AG04450 (cell line): ENCODE data around the gene ARHGEF18. TPM values are rescaled to one million over a fixed set of nuclear protein-coding genes. Genes with fewer than 3 reads are reported as not detected.

Experiments
- CTCF ChIA-PET: fragments of 300-600, 350-600 bp; formaldehyde crosslinking; extraction: SDS; loops from one replicate; lab custom pipeline; 2022; ENCODE audit warnings: antibody characterized with exemption, inconsistent platforms; lab: Charles Lee
- POLR2A ChIA-PET: fragments of 350-600 bp; formaldehyde crosslinking; extraction: SDS; loops from one replicate; lab custom pipeline; 2021; ENCODE audit warnings: antibody characterized with exemption, inconsistent platforms; lab: Yijun Ruan, JAX
- DNase-seq: peaks from one replicate; pipeline ENCODE4 v3.0.0-alpha.2; 2011; ENCODE audit warnings: low read depth, low spot score
- H3K27ac ChIP-seq: one replicate; pipeline ENCODE4 v1.5.1; 2012; ENCODE audit warnings: low read depth, low read length, control low read depth
- H3K27me3 ChIP-seq: one replicate; pipeline ENCODE4 v1.6.0; 2012; ENCODE audit warnings: low read length; ENCODE audit not compliant: control insufficient read depth, insufficient read depth
- H3K4me3 ChIP-seq: 2 replicates; pipeline ENCODE4 v1.5.1; 2011; ENCODE audit warnings: mild to moderate bottlenecking, low read depth, low read length, control low read depth
- H3K9me3 ChIP-seq: 2 replicates; pipeline ENCODE4 v1.5.1; 2012; ENCODE audit warnings: low read length; ENCODE audit not compliant: control insufficient read depth, insufficient read depth
- CTCF ChIP-seq: IDR thresholded peaks from 2 replicates; pipeline ENCODE4 v1.5.1; 2011; ENCODE audit warnings: low read depth, low read length, control low read depth, inconsistent platforms
- polyA plus RNA-seq: library from polyadenylated mRNA; depleted of rRNA; stranded (reverse); fragments of >200 nt; gene quantifications from 2 replicates; pipeline ENCODE4 v1.2.3, GENCODE V29; 2011

ARHGEF18 gene
- polyA plus RNA-seq, 1 experiment = 4.9 TPM

DNA sequence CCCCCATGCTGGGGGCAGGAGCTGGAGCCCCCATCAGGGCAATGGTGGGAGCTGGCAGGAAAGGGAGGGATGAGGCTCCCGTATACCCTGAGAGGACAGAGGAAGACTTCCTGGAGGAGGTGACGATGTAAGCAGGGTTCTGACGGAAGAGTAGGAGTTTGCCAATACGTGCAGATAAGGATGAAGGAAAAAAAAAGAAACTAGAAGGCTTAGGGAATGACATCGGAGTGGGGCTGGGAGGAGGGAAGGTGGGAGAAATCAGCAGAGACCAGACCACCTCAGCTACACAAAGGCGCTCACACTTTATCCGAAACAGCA is 32.3 kb downstream of the ARHGEF18 start:
- Histone ChIP-seq H3K27me3 (peaks cover 6% of the 10 kb centered on the region), H3K9me3 (no peaks in the 10 kb centered on the region), H3K27ac (no peak overlapping the region), H3K4me3 (no peak overlapping the region)
- ChIA-PET POLR2A (no interaction called here), CTCF (interaction anchor here (1.0 to 2.4 kb wide), 8 partner anchors 9 to 418 kb away, joined by 3 to 34 read pairs (median 4); no protein-coding TSS in a partner anchor)
- no peak for DNase-seq
- TF ChIP-seq CTCF = no peak

DNA sequence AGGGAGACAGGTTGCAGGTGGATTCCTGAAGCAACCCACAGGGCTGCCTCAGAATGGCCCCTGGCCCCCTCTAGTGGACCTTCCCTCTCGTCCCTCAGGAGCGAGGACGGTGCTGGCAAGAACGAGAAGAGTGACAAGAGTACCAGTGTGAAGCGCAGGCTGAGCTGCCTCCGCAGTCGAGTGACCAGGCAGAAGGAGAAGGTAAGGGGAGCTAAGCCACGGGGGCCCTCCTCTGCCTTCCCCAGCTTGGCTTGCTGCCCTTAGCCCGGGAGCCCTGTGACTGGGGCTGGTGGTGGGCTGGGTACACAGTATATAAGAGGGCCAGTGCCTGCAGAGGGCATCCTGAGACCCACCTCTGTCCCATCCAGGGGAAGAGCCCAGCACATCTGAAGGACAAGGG is 34.0 kb downstream of the ARHGEF18 start:
- H3K27me3 ChIP-seq = peaks cover 6% of the 10 kb centered on the region
- no peak overlapping the region for H3K27ac ChIP-seq
- TF ChIP-seq CTCF = no peak
- POLR2A ChIA-PET = interaction anchor here (0.6 kb wide), 1 partner anchor 17 kb away, joined by 3 read pairs; no protein-coding TSS in a partner anchor
- CTCF ChIA-PET = interaction anchor here (0.7 to 2.7 kb wide), 2 partner anchors 29 to 186 kb away, joined by 3 to 12 read pairs; no protein-coding TSS in a partner anchor
- no peak for DNase-seq
- H3K9me3 ChIP-seq = no peaks in the 10 kb centered on the region
- no peak overlapping the region for H3K4me3 ChIP-seq

DNA sequence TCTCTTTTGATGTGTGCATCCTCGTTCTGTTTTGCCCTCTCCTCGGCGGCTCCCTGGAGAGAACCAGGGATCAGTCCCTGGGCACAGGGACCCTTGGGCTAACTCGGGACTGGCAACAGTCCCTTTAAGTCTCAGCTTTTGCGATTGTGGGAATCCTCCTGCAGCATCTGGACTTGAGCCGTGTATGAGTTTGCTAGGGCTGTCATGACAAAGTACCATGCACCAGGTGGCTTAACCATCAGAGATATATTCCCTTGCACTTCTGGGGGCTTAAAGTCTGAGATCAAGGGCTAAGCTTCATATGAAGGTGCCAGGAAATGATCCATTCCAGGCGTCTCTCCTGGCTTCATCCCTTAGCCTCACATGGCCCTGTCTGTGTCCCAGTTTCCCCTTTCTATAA is 34.5 kb downstream of the ARHGEF18 start:
- H3K27me3 ChIP-seq = peaks cover 6% of the 10 kb centered on the region
- no peak for TF ChIP-seq CTCF
- H3K9me3 ChIP-seq = no peaks in the 10 kb centered on the region
- DNase-seq = no peak
- H3K4me3 ChIP-seq = no peak overlapping the region
- ChIA-PET CTCF (interaction anchor here (0.7 to 2.7 kb wide), 3 partner anchors 15 to 185 kb away, joined by 3 to 12 read pairs (median 3); no protein-coding TSS in a partner anchor), POLR2A (no interaction called here)
- no peak overlapping the region for H3K27ac ChIP-seq

- Histone ChIP-seq H3K9me3 (no peaks in the 10 kb centered on the region), H3K4me3 (no peak overlapping the region), H3K27ac (no peak overlapping the region), H3K27me3 (peaks cover 6% of the 10 kb centered on the region)
- TF ChIP-seq CTCF = no peak
- no peak for DNase-seq
- CTCF ChIA-PET = interaction anchor here (1.4 kb wide), 1 partner anchor 296 kb away, joined by 3 read pairs; the partner anchor contains the start of gene TRAPPC5
- POLR2A ChIA-PET = no interaction called here
These were observed 36.3 kb downstream of the ARHGEF18 start for GRCh38 chr19:7385062-7385461.

DNA sequence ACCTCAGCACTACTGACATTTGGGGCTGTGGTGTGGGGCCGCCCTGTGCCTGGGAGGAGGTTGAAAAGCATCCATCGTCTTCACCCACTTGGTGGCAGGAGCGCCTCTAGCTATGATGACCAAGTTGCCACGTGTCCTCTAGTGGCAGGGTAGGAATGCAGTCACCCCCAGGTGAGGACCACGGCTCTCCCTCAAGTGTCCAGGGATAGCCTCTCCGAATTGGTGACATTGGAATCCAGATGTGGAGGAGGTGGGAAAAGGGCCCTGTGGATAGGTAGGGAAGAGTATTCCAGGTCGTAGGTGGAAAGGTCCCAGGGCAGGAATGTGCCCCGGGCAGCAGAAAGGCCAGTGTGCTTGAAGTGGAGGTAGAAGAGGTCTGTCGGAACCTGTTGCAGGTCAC is 37.6 kb downstream of the ARHGEF18 start:
- Histone ChIP-seq H3K27ac (no peak overlapping the region), H3K4me3 (no peak overlapping the region), H3K27me3 (peaks cover 6% of the 10 kb centered on the region), H3K9me3 (no peaks in the 10 kb centered on the region)
- ChIA-PET POLR2A (interaction anchor here (0.7 kb wide), 1 partner anchor 8 kb away, joined by 6 read pairs; no protein-coding TSS in a partner anchor), CTCF (no interaction called here)
- no peak for DNase-seq
- TF ChIP-seq CTCF = no peak
